Hematopoietic multipotent progenitor cell treated with erythropoietin and hydrocortisone succinate and interleukin-3 and kit ligand, for 15 days (in vitro differentiated cells): Measurements from ENCODE around the gene RAD1.

Source experiments
- DNase-seq: peaks from one replicate; pipeline ENCODE4 v3.0.0-alpha.2; 2015; ENCODE audit warnings: low spot score

The RAD1 gene

DNA sequence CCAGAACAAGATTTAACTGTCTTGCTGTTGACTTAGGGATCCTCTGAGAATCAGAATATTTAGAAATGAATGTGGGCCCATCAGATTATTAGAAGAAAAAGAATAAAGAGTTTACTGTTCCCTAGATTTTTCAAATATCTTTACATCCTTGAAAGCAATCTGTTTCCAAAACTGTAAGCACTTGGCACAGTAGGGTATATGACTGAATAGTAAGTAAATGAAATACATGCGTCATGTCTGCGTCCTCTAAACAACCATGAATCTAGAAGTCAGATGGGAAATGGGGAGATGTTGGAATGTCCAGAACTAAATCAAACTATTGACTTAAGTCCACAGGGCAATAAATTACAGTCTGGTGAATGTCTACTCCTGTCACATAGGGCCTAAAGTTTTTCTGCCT, 50.2 kb downstream of the RAD1 start:
- no peak for DNase-seq

DNA sequence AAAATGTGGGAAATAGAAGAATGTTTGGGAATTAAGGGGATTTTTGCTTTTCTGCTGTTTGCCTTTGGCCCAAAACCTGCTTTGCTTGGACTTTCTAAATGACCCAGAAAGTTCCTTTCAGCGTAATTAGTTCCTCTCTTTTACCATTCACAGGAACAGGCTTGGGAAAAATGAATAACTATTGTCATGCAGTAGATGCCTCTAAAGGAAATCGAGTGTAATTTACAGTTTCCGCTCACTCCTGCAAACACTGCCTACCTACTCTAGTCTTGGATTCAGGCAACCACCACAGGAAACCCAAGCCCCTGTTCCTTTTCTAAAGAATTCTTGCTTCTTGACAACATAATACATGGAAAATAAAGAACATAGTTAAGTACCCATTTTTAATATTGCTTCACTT, 51.4 kb downstream of the RAD1 start:
- no peak for DNase-seq

- DNase-seq: no peak
Measured at GRCh38 chr5:34859253-34859652, 56.1 kb downstream of the RAD1 start.

- DNase-seq: no peak
Measured at GRCh38 chr5:34858790-34859189, 56.5 kb downstream of the RAD1 start.

GRCh38 chr5:34857894-34858293, 57.4 kb downstream of the RAD1 start:
- DNase-seq: no peak

DNA sequence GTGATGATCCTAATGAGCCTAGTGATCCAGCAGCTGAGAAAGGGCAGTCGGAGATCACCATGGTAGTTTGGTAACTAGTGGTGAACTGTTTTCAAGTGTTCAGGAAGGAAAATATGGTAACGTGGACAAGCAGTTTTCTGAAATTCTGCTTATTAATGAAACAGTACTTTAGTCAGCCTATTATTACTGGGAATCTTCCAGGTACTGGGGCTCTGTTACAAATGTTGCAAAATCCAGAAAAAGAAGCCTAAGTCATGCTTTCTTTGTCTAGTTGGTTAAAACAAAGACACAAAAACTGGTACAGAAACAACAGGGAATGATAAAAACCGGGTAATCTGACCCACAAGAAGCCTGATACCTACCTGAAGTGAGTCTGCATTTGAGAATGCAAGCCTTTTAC, 58.1 kb downstream of the RAD1 start:
- DNase-seq: no peak
